Pancreas (tissue), 10 donors: ENCODE results near the gene ZC3H12A. TPM values are rescaled to one million over a fixed set of nuclear protein-coding genes. Genes with fewer than 3 reads are reported as not detected.

ENCODE experiments used
- ATAC-seq, 4 donors: fragments of 200-7000 bp; cut with Tn5 transposase; one replicate each; pipeline versions ENCODE4 v1.8.0 to v1.9.1; 2020; ENCODE audit warnings: mild to moderate bottlenecking in 4 of 4, moderate library complexity in 4 of 4
- DNase-seq, 6 donors: peaks; one replicate each; pipeline ENCODE4 v3.0.0-alpha.2; 2020
- FAIRE-seq: peaks from 2 replicates; lab custom pipeline; 2012; peaks lifted over from hg19 to GRCh38; lab: Jason Lieb, UNC
- H3K27ac ChIP-seq, 4 donors: fragments of 200-600 bp; sonication (generic); 1 replicate in 3 of 4; 2 replicates in 1 of 4; pipeline versions ENCODE4 v1.5.0 to v1.8.0; 2020
- H3K27me3 ChIP-seq, 4 donors: fragments of 200-600 bp; one replicate each; pipeline ENCODE4 v1.8.0; 2021
- H3K36me3 ChIP-seq, 3 donors: fragments of 200-600 bp; sonication (generic) in 1 of 3; one replicate each; pipeline versions ENCODE4 v1.5.0 to v1.8.0; 2020 to 2021
- H3K4me1 ChIP-seq, 3 donors: fragments of 200-600 bp; one replicate each; pipeline ENCODE4 v1.8.0; 2021
- H3K4me3 ChIP-seq, 4 donors: fragments of 200-600 bp; sonication (generic) in 2 of 4; one replicate each; pipeline versions ENCODE4 v1.5.0 to v1.8.0; 2020 to 2021
- H3K9me3 ChIP-seq, 4 donors: fragments of 200-600 bp; one replicate each; pipeline ENCODE4 v1.8.0; 2021
- WGBS, 2 donors: extraction: QIAGEN DNeasy Blood & Tissue Kit; methylation state at CpG; one replicate each; pipeline ENCODE4 v1.1.7; 2013; 5-methylcytosine and 5-hydroxymethylcytosine counted together
- intact Hi-C, 3 donors: fragments of 100-400 bp; cut with DNase I; formaldehyde crosslinking; loops; one replicate each; pipeline versions ENCODE4 v1.11.1 to v1.14.2; 2022
- polyA plus RNA-seq, 2 donors: library from polyadenylated mRNA; stranded (reverse); fragments of 200-250 nt; gene quantifications; one replicate each; pipeline ENCODE4 v1.2.3, GENCODE V29; 2013
- total RNA-seq, 6 donors: library from RNA; stranded (reverse); fragmentation: NEBNext Ultra II Directional in 4 of 6; extraction: Animal tissue kit (Norgen Biotek cat#: 25700) in 4 of 6; gene quantifications; one replicate each; pipeline versions ENCODE4 v1.2.1 to v1.2.4, GENCODE V29; 2021 to 2023
- TF ChIP-seq, protein P1 (sequence below), 4 donors: fragments of 200-600 bp; sonication (generic) in 3 of 4; IDR thresholded peaks; one replicate each; pipeline versions ENCODE4 v1.5.0 to v1.8.0; 2021; ENCODE audit warnings: antibody characterized with exemption in 4 of 4
- donor health status: healthy with polysubstance abuse.
- donor health status: DM: no; HTN: no; CAD: no; lungs with moderate emphysema.
- donor health status: DM: no; HTN: no; CAD: no.
- donor health status: control.
- donor health status: control.
- donor health status: Bipolar disorder and iron deficiency.
- donor health status: DM: yes; HTN: yes; CAD: no.
- donor health status: DM: no; HTN: no; CAD: no.
- donor health status: DM: no; HTN: no; CAD: no.
- donor health status: DM: yes; HTN: yes; CAD: no.

The ZC3H12A gene
- total and polyA plus RNA-seq, 8 donors: 4.1 to 13.1 (median 9.9) TPM

DNA sequence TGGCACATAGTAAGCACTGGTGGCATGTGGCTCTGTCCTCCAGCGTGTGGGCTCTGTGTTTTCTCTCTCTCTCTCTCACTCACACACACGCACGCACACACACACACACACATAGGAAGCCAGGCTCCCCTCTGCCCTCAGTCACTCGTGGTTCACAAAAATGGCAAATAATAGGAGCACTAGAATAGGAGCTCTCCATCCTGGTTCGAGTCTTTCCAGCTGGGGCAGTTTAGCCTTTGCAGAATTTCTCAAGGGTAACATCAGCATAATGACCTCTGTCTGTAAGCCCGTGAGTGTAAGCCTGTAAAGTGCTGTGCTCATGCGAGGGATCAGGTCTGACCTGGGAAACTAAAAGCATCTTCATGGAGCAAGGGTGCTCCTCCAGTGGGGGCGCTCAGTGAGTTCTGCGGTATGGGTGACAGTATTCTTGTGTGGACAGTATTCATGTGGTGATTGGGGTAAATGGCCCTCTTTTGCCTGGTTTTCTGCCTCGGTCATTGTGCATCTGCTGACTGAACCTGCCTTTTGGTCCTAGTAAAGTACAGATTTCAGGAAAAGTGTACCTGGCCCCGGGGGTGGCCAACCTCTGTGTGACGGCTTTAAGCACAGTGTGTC lies 842 bp upstream of the ZC3H12A start:
- peaks cover 23 to 28% (median 27%) of the 10 kb centered on the region in 3 donors for H3K4me1 ChIP-seq
- ATAC-seq (no peak), DNase-seq (peak in 3 of 6 donors; percentile 18 to 57 (median 37)), FAIRE-seq (no peak)
- peak overlapping the region; percentile 68 to 83 (median 78) for H3K4me3 ChIP-seq
- H3K36me3 ChIP-seq: peaks cover 0 to 5% (median 0%) of the 10 kb centered on the region in 3 donors
- H3K9me3 ChIP-seq: no peaks in the 10 kb centered on the region
- intact Hi-C loops: no loop called here
- 12 to 20% methylated on average over 12 of the region's 12 CpGs for WGBS, 2 donors
- peak overlapping the region; percentile 93 to 97 (median 95) for H3K27ac ChIP-seq
- TF ChIP-seq, protein P1, sequence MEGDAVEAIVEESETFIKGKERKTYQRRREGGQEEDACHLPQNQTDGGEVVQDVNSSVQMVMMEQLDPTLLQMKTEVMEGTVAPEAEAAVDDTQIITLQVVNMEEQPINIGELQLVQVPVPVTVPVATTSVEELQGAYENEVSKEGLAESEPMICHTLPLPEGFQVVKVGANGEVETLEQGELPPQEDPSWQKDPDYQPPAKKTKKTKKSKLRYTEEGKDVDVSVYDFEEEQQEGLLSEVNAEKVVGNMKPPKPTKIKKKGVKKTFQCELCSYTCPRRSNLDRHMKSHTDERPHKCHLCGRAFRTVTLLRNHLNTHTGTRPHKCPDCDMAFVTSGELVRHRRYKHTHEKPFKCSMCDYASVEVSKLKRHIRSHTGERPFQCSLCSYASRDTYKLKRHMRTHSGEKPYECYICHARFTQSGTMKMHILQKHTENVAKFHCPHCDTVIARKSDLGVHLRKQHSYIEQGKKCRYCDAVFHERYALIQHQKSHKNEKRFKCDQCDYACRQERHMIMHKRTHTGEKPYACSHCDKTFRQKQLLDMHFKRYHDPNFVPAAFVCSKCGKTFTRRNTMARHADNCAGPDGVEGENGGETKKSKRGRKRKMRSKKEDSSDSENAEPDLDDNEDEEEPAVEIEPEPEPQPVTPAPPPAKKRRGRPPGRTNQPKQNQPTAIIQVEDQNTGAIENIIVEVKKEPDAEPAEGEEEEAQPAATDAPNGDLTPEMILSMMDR (IDR thresholded peaks at IDR 0.05): no peak
- H3K27me3 ChIP-seq: no peaks in the 10 kb centered on the region

DNA sequence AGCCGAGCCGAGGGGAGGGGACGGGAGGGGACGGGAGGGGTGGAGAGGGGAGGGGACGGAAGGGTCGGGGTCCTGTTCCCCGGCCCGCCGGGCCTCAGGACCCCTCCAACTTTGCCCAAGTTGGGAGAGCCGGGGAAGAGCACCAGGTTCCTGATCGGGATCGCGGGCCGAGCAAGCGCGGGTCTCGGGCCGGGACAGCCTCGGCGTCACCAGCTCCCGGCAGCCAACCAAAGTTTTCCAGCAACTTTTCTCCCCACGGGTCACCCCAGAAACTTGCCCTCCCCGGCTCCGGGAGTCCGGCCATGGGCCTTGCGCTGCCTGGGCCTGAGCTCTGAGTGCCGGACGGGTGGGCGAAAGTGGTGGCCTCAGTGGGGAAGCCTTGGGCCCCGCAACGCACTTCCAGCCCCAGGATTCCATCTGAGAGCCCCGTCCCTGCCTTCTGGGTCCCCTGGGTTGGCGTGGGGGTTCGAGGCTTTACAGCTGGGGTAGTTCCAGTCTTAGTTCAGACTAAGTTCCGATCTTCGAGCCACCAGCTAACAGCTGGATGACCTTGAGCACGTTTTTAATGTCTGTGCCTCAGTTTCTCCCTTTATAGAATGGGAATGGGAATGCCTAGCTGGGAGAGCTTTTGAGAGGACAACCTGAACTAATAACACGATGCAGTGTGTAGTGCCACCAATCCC lies 458 bp downstream of the ZC3H12A start:
- Histone ChIP-seq H3K27me3 (no peaks in the 10 kb centered on the region), H3K4me3 (peak overlapping the region; percentile 68 to 83 (median 78)), H3K9me3 (no peaks in the 10 kb centered on the region), H3K27ac (peak overlapping the region; percentile 93 to 97 (median 95)), H3K36me3 (peaks cover 0 to 5% (median 0%) of the 10 kb centered on the region in 3 donors), H3K4me1 (peaks cover 34 to 40% (median 36%) of the 10 kb centered on the region in 3 donors)
- intact Hi-C loops: no loop called here
- DNase-seq (peak in 5 of 6 donors; percentile 34 to 83 (median 66)), FAIRE-seq (no peak), ATAC-seq (peak in 2 of 4 donors; percentile 1 to 5)
- TF ChIP-seq, protein P1 (IDR thresholded peaks at IDR 0.05): no peak
- 0 to 1% methylated on average over 27 to 38 of the region's 38 CpGs for WGBS, 2 donors

DNA sequence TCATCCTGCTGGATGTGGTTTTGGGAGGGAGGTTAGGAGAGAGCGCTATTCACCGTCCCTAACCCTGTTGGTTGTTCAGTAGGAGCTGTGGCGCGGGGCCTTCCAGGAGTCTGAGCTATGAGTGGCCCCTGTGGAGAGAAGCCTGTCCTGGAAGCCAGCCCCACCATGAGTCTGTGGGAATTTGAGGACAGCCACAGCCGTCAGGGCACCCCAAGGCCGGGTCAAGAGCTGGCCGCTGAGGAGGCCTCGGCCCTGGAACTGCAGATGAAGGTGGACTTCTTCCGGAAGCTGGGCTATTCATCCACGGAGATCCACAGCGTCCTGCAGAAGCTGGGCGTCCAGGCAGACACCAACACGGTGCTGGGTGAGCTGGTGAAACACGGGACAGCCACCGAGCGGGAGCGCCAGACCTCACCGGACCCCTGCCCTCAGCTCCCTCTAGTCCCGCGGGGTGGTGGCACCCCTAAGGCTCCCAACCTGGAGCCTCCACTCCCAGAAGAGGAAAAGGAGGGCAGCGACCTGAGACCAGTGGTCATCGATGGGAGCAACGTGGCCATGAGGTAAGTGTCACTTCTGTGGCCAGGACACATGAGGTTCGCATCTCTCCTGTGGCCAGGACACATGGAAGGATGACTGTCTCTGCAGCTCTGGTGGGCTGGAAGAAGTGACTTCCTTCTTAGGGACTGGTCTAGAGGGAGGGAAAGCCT lies 1.2 kb downstream of the ZC3H12A start:
- TF ChIP-seq, protein P1 (IDR thresholded peaks at IDR 0.05): no peak
- Histone ChIP-seq H3K27ac (peak overlapping the region; percentile 93 to 97 (median 95)), H3K9me3 (no peaks in the 10 kb centered on the region), H3K4me3 (peak overlapping the region; percentile 68 to 83 (median 78)), H3K36me3 (peaks cover 0 to 8% (median under 1%) of the 10 kb centered on the region in 3 donors), H3K4me1 (peaks cover 41 to 47% (median 43%) of the 10 kb centered on the region in 3 donors), H3K27me3 (no peaks in the 10 kb centered on the region)
- intact Hi-C loops: no loop called here
- no peak for ATAC-seq
- FAIRE-seq: no peak
- peak; percentile 32 to 80 (median 46) for DNase-seq
- 27 to 41% methylated on average over 24 of the region's 24 CpGs for WGBS, 2 donors

DNA sequence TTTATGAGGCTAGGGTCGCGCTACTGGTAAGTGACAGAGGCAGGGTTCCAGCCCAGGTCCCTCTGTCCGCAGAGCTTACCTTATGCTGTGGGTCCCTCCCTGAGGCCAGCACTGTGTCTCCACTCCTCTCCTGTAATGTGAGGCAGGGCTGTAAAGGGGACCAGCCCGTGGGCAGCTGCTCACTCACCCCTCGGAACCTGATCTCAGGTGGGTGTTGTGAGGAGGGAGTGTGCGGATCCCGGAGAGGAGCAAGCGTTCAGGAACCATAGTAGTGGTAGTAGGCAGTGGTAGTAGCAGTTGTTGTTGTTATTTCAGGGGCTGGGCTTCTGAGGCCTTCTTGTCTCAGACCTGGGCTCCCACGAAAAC lies 1.7 kb downstream of the ZC3H12A start:
- DNase-seq: peak in 2 of 6 donors; percentile 25 to 57
- FAIRE-seq: no peak
- no peak for ATAC-seq

More for the DNA sequence above, 1.7 kb downstream of the ZC3H12A start:
- no peaks in the 10 kb centered on the region for H3K9me3 ChIP-seq
- H3K4me1 ChIP-seq: peaks cover 42 to 48% (median 42%) of the 10 kb centered on the region in 3 donors
- H3K27me3 ChIP-seq: no peaks in the 10 kb centered on the region
- 25 to 35% methylated on average over 9 of the region's 9 CpGs for WGBS, 2 donors
- peak overlapping the region; percentile 93 to 97 (median 95) for H3K27ac ChIP-seq
- intact Hi-C loops: no loop called here
- TF ChIP-seq, protein P1 (IDR thresholded peaks at IDR 0.05): no peak
- H3K4me3 ChIP-seq: peak overlapping the region; percentile 68 to 83 (median 78)
- H3K36me3 ChIP-seq: peaks cover 3 to 14% (median 6%) of the 10 kb centered on the region in 3 donors
